Measurements from ENCODE around the gene WBP4.
A peak's percentile ranks its signal among the peaks of the same experiment; 100 is the strongest.
"Not testable (repeated sequence)": the region's sequence is repeated elsewhere in the genome, so short reads cannot be mapped to it uniquely, and the experiment has no call there.

The WBP4 gene

DNA sequence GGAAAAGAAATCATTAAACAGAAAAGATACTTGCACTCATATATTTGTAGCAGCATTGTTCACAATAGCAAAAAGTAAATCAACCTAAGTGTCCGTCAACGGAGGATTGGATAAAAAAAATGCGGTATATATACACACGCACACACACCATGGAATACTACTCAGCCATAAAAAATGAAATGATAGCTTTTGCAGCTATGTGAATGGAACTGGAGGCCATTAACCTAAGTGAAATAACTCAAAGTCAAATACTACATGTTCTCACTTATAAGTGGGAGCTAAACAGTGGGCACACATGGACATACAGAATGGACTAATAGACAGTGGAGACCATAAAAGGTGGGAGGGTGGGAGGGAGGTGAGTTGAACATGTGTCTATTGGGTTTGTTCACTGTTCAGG, 18.4 kb downstream of the WBP4 start:
- TF ChIP-seq POLR2A (IDR thresholded peaks at IDR 0.05; ENCODE audit: low read length) (no peak), GATA1 (IDR thresholded peaks at IDR 0.05; ENCODE audit: low read depth, low read length) (no peak)

GRCh38 chr13:41085961-41086585, 24.8 kb downstream of the WBP4 start:
- TF ChIP-seq POLR2A (IDR thresholded peaks at IDR 0.05; ENCODE audit: low read length) (no peak), GATA1 (IDR thresholded peaks at IDR 0.05; ENCODE audit: low read depth, low read length) (no peak)
- peak in 1 of 2 experiments; percentile 9 for DNase-seq

More for the DNA sequence above, 18.4 kb downstream of the WBP4 start:
- no peak for DNase-seq

DNA sequence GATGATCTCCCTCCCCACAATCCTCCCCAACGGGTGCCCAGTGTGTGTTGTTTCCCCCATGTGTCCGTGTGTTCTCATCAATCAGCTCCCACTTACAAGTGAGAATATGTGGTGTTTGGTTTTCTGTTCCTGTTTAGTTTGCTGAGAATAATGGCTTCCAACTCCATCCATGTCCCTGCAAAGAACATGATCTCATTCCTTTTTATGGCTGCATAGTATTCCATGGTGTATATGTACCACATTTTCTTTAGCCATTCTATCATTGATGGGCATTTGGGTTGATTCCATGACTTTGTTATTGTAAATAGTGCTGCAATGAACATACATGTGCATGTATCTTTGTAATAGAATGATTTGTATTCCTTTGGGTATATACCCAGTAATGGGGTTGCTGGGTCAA, 34.4 kb downstream of the WBP4 start:
- DNase-seq, result not testable (repeated sequence)

- TF ChIP-seq GATA1 (IDR thresholded peaks at IDR 0.05; ENCODE audit: low read depth, low read length), result no peak
- no peak for TF ChIP-seq POLR2A (IDR thresholded peaks at IDR 0.05; ENCODE audit: low read length)
- no peak for DNase-seq
These were observed 37.5 kb downstream of the WBP4 start for GRCh38 chr13:41098761-41099160.

GRCh38 chr13:41099986-41100385, 38.7 kb downstream of the WBP4 start:
- DNase-seq, result no peak
- TF ChIP-seq GATA1 (IDR thresholded peaks at IDR 0.05; ENCODE audit: low read depth, low read length), result no peak

DNA sequence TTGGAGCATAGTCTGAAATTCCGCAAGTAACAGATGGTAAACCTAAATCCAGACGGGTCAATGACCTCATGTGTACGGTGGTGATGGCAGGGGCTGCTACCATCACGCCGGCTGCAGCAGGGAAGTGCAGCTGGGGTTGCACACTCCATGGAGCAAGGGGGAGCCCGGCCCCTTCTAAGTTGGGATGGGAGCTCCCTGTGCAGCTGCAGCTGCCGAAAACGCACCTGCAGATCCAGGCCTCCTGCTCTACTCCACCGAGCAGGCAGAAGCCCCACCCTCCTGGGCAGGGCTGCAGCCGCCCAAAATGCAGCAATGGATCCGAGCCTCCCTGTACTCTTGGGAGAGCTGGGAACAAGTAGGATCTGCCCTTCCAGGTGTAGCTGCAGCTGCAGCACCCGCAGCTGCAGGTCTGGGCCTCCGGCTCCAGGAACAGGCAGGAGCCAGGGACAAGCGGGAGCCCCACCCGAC, 45.8 kb downstream of the WBP4 start:
- TF ChIP-seq POLR2A (IDR thresholded peaks at IDR 0.05; ENCODE audit: low read length) (no peak), GATA1 (IDR thresholded peaks at IDR 0.05; ENCODE audit: low read depth, low read length) (no peak)
- DNase-seq, result no peak

GRCh38 chr13:41107584-41108014, 46.3 kb downstream of the WBP4 start:
- TF ChIP-seq POLR2A (IDR thresholded peaks at IDR 0.05; ENCODE audit: low read length), result no peak
- no peak for TF ChIP-seq GATA1 (IDR thresholded peaks at IDR 0.05; ENCODE audit: low read depth, low read length)
- DNase-seq, result no peak

DNA sequence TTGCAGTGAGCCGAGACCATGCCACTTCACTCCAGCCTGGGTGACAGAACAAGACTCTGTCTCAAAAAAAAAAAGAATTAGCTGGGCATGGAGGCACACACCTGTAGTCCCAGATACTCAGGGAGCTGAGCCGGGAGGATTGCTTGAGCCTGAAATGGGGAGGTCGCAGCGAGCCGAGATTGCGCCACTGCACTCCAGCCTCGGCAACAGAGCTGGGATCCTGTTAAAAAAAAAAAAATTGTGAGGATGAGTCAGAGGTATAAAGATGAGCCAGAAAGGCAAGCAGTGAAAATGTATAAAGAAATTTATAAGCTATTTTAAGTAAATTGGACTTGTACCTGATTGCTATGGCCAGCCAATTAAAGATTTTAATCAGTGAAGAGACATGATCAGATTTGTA, 50.1 kb downstream of the WBP4 start:
- TF ChIP-seq GATA1 (IDR thresholded peaks at IDR 0.05; ENCODE audit: low read depth, low read length), result no peak
- DNase-seq, result no peak

- no peak for TF ChIP-seq GATA1 (IDR thresholded peaks at IDR 0.05; ENCODE audit: low read depth, low read length)
- no peak for TF ChIP-seq POLR2A (IDR thresholded peaks at IDR 0.05; ENCODE audit: low read length)
- DNase-seq, result no peak
These were observed 56.6 kb downstream of the WBP4 start for GRCh38 chr13:41117869-41118268.

- TF ChIP-seq GATA1 (IDR thresholded peaks at IDR 0.05; ENCODE audit: low read depth, low read length), result no peak
- TF ChIP-seq POLR2A (IDR thresholded peaks at IDR 0.05; ENCODE audit: low read length), result no peak
- DNase-seq, result no peak
These were observed 61.5 kb downstream of the WBP4 start for GRCh38 chr13:41122838-41123237.

GRCh38 chr13:41127701-41128100, 66.4 kb downstream of the WBP4 start:
- no peak for TF ChIP-seq GATA1 (IDR thresholded peaks at IDR 0.05; ENCODE audit: low read depth, low read length)
- no peak for TF ChIP-seq POLR2A (IDR thresholded peaks at IDR 0.05; ENCODE audit: low read length)
- DNase-seq, result peak; percentile 8 to 25

- TF ChIP-seq GATA1 (IDR thresholded peaks at IDR 0.05; ENCODE audit: low read depth, low read length) (no peak), POLR2A (IDR thresholded peaks at IDR 0.05; ENCODE audit: low read length) (no peak)
- peak; percentile 34 to 45 for DNase-seq
These were observed 69.0 kb downstream of the WBP4 start for GRCh38 chr13:41130356-41130755.

DNA sequence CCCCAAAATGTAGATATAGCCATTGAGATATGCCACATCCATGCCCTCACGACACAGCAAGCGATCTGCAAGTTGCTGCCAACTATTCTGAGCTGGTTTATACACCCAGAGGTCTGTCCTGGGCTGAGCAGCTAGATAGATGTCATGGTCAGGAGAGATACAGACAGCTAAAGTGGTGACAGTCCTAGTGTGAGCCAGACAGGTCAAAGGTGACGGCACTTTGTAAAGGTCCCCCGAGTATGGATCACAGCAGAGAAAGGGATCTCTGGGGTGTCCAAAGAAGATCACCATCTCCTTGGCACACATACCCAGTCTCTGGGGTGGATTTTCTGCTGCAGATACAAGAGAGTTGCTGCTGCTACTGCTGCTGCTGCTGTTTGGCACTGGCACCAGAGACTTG, 69.9 kb downstream of the WBP4 start:
- peak; percentile 49 to 78 for DNase-seq

GRCh38 chr13:41131660-41132511, 70.6 kb downstream of the WBP4 start:
- DNase-seq, result peak; percentile 34 to 38

DNA sequence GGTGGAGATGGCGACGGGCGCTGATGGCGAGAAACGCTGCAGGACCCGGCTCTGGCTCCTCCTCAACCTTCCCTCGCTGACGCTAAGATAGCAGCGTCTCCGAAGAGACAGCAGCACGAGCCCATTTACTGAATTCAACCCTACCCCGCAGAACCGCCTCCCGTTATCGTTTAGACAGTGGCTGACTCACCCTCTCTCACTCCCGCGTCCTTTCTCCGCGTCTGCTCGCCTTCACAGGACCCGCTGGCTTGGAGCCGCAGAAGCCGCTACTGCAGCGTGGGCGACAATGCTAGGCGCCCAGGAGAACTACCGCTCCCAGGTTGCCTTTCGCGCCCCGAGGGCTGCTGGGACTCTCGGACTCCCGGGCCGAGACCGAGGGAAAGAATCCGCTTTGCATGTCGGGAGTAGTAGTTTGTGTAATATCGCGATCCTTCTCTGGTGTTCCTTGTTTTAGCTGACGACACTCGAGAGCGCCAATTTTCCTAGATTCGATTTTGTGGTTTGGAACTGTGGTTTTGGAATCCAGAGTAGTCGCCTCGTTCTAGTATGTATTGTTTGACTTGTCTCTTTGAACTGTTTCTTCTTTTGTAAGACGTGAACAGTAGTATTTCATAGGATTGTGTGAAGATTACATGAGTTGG, 71.3 kb downstream of the WBP4 start, which contains the start of gene KBTBD6:
KBTBD6 (minus strand) TSS at position 291 of the 641 bp plus-strand sequence. CDS start 291 bp downstream, outside the sequence.
- TF ChIP-seq POLR2A (IDR thresholded peaks at IDR 0.05; ENCODE audit: low read length) (peak; percentile 89), GATA1 (IDR thresholded peaks at IDR 0.05; ENCODE audit: low read depth, low read length) (no peak)
- peak; percentile 97 to 99 for DNase-seq
